HepG2 (cell line): ENCODE measurements around the gene OAF. TPM values are rescaled to one million over a fixed set of nuclear protein-coding genes. Genes with fewer than 3 reads are reported as not detected.
A peak's percentile ranks its signal among the peaks of the same experiment; 100 is the strongest.

Experiments
- ARHGAP35 ChIP-seq: sonication (generic); formaldehyde crosslinking; IDR thresholded peaks from 2 replicates; pipeline ENCODE4 v1.9.0; 2022; ENCODE audit warnings: mild to moderate bottlenecking, inconsistent platforms, moderate library complexity, missing genetic modification reagents, borderline replicate concordance
- ATF7 ChIP-seq, 2 experiments: fragments of 450-650 bp in 1 of 2; sonication (generic) in 1 of 2; formaldehyde crosslinking in 1 of 2; IDR thresholded peaks; 2 replicates each; pipeline versions ENCODE4 v1.4.0 to v1.6.1; 2016 to 2020; ENCODE audit warnings: antibody characterized with exemption in 1 of 2, mild to moderate bottlenecking in 1 of 2, missing genetic modification reagents in 1 of 2
- POLR2G ChIP-seq: fragments of 200-400 bp; formaldehyde crosslinking; IDR thresholded peaks from 2 replicates; pipeline ENCODE4 v1.6.1; 2018; ENCODE audit warnings: mild to moderate bottlenecking, low read depth, low read length, moderate library complexity
- ZKSCAN8 ChIP-seq: IDR thresholded peaks from 2 replicates; pipeline ENCODE4 v1.6.1; 2016; ENCODE audit warnings: borderline replicate concordance, missing genetic modification reagents, missing compliant biosample characterization
- ZNF121 ChIP-seq: sonication (generic); formaldehyde crosslinking; IDR thresholded peaks from 2 replicates; pipeline ENCODE4 v1.5.0; 2020; ENCODE audit warnings: mild to moderate bottlenecking, missing genetic modification reagents
- ZNF160 ChIP-seq: sonication (generic); formaldehyde crosslinking; IDR thresholded peaks from 2 replicates; pipeline ENCODE4 v1.8.0; 2022; ENCODE audit warnings: mild to moderate bottlenecking, inconsistent platforms, missing genetic modification reagents
- ZNF615 ChIP-seq: sonication (generic); formaldehyde crosslinking; IDR thresholded peaks from 2 replicates; pipeline ENCODE4 v1.5.0; 2020; ENCODE audit warnings: mild to moderate bottlenecking, missing genetic modification reagents, borderline replicate concordance
- ZNF841 ChIP-seq: sonication (generic); formaldehyde crosslinking; IDR thresholded peaks from 2 replicates; pipeline ENCODE4 v1.8.1; 2023; ENCODE audit warnings: missing genetic modification reagents, borderline replicate concordance
- polyA plus RNA-seq, 8 experiments: library from polyadenylated mRNA; depleted of rRNA in 3 of 8; stranded (reverse) in 7 of 8; unstranded in 1 of 8; fragments of >200 nt; fragmentation: Illumina TruSeq in 4 of 8; extraction: Trizol in 4 of 8; gene quantifications; 2 replicates each; pipeline versions ENCODE4 v1.2.1 to v1.2.3, GENCODE V29; 2011 to 2016; ENCODE audit warnings: low read depth in 4 of 8, missing spikeins in 1 of 8, mixed read lengths in 1 of 8; ENCODE audit not compliant: insufficient read depth in 1 of 8
- total RNA-seq, 5 experiments: library from RNA; depleted of rRNA; stranded (reverse); fragments of >200 nt; fragmentation: Illumina TruSeq; extraction: Trizol; gene quantifications; 2 replicates each; pipeline ENCODE4 v1.2.3, GENCODE V29; 2016; ENCODE audit warnings: low read depth in 1 of 5
- TF ChIP-seq, protein P1 (sequence below): sonication (generic); formaldehyde crosslinking; IDR thresholded peaks from 2 replicates; pipeline ENCODE4 v1.5.1; 2020; ENCODE audit warnings: mild to moderate bottlenecking, missing genetic modification reagents, moderate library complexity
- TF ChIP-seq, protein P2 (sequence below): sonication (generic); formaldehyde crosslinking; IDR thresholded peaks from 2 replicates; pipeline ENCODE4 v1.8.0; 2022; ENCODE audit warnings: mild to moderate bottlenecking, missing genetic modification reagents, moderate library complexity

OAF gene
- total and polyA plus RNA-seq, 2 of the 13 experiments (the other 11 are each of a cell fraction or from before 2014, with no cell fraction given): 63.7 to 94.6 TPM

DNA sequence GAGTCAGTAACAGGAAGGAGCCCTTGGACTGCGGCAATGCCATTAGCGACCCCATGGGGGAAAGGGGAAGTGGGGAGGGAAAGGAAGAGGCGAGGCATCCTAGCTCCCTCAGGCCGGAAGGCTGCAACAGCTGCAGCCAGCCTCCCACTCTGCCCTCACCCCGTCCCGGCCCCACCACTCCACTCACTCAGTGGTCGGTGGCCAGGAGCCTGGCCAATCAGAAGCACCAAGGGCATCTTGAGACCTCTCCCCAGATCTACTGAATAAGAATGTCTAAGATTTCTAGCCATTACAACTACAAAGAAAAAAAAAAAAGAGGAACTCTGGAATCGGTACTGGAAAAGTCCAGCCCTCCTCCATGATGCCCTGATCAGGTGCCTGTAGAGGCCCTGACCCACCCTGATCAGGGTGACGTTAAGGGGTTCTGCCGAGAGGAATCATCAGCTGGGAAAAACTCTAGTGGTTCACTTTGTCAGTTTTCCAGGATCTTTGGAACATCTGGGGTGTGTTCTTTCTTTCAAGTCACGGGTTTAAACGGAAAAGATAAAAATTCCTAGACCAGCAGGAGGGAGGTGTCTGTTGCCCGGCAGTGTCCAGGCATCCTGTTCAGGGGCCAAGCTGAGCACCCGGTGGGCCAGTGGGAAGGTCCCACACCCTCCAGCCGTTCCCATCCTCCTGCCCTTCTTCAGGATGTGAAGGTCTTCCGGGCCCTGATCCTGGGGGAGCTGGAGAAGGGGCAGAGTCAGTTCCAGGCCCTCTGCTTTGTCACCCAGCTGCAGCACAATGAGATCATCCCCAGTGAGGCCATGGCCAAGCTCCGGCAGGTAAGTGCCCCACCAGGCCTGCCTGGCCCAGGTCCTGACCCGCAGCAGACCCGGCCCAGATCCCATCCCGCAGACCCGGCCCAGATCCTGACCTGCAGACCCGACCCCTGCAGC lies 14.4 kb downstream of the OAF start (continued):
- no peak for TF ChIP-seq ATF7 (IDR thresholded peaks at IDR 0.05)
- no peak for TF ChIP-seq ATF7 (CRISPR knock-in tag; IDR thresholded peaks at IDR 0.05)
- no peak for TF ChIP-seq ZKSCAN8 (CRISPR knock-in tag)
- TF ChIP-seq ZNF615 (CRISPR knock-in tag): no peak
- TF ChIP-seq ZNF160 (CRISPR knock-in tag): no peak
- TF ChIP-seq, protein P1, sequence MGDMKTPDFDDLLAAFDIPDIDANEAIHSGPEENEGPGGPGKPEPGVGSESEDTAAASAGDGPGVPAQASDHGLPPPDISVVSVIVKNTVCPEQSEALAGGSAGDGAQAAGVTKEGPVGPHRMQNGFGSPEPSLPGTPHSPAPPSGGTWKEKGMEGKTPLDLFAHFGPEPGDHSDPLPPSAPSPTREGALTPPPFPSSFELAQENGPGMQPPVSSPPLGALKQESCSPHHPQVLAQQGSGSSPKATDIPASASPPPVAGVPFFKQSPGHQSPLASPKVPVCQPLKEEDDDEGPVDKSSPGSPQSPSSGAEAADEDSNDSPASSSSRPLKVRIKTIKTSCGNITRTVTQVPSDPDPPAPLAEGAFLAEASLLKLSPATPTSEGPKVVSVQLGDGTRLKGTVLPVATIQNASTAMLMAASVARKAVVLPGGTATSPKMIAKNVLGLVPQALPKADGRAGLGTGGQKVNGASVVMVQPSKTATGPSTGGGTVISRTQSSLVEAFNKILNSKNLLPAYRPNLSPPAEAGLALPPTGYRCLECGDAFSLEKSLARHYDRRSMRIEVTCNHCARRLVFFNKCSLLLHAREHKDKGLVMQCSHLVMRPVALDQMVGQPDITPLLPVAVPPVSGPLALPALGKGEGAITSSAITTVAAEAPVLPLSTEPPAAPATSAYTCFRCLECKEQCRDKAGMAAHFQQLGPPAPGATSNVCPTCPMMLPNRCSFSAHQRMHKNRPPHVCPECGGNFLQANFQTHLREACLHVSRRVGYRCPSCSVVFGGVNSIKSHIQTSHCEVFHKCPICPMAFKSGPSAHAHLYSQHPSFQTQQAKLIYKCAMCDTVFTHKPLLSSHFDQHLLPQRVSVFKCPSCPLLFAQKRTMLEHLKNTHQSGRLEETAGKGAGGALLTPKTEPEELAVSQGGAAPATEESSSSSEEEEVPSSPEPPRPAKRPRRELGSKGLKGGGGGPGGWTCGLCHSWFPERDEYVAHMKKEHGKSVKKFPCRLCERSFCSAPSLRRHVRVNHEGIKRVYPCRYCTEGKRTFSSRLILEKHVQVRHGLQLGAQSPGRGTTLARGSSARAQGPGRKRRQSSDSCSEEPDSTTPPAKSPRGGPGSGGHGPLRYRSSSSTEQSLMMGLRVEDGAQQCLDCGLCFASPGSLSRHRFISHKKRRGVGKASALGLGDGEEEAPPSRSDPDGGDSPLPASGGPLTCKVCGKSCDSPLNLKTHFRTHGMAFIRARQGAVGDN (CRISPR knock-in tag): peak; percentile 18; the same call in 1 of the 2 replicates
- TF ChIP-seq ZNF841: no peak
- no peak for TF ChIP-seq ZNF121
- TF ChIP-seq POLR2G: peak; percentile 48
- TF ChIP-seq ARHGAP35 (CRISPR knock-in tag): no peak
- TF ChIP-seq, protein P2, sequence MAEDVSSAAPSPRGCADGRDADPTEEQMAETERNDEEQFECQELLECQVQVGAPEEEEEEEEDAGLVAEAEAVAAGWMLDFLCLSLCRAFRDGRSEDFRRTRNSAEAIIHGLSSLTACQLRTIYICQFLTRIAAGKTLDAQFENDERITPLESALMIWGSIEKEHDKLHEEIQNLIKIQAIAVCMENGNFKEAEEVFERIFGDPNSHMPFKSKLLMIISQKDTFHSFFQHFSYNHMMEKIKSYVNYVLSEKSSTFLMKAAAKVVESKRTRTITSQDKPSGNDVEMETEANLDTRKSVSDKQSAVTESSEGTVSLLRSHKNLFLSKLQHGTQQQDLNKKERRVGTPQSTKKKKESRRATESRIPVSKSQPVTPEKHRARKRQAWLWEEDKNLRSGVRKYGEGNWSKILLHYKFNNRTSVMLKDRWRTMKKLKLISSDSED (CRISPR knock-in tag): no peak
